AG04450 (cell line): ENCODE measurements around the gene AHSP. TPM values are rescaled to one million over a fixed set of nuclear protein-coding genes. Genes with fewer than 3 reads are reported as not detected.

Experiments used
- CTCF ChIA-PET: fragments of 300-600, 350-600 bp; formaldehyde crosslinking; extraction: SDS; loops from one replicate; lab custom pipeline; 2022; ENCODE audit warnings: antibody characterized with exemption, inconsistent platforms; lab: Charles Lee
- POLR2A ChIA-PET: fragments of 350-600 bp; formaldehyde crosslinking; extraction: SDS; loops from one replicate; lab custom pipeline; 2021; ENCODE audit warnings: antibody characterized with exemption, inconsistent platforms; lab: Yijun Ruan, JAX
- DNase-seq: peaks from one replicate; pipeline ENCODE4 v3.0.0-alpha.2; 2011; ENCODE audit warnings: low read depth, low spot score
- H3K27ac ChIP-seq: one replicate; pipeline ENCODE4 v1.5.1; 2012; ENCODE audit warnings: low read depth, low read length, control low read depth
- H3K27me3 ChIP-seq: one replicate; pipeline ENCODE4 v1.6.0; 2012; ENCODE audit warnings: low read length; ENCODE audit not compliant: control insufficient read depth, insufficient read depth
- H3K4me3 ChIP-seq: 2 replicates; pipeline ENCODE4 v1.5.1; 2011; ENCODE audit warnings: mild to moderate bottlenecking, low read depth, low read length, control low read depth
- H3K9me3 ChIP-seq: 2 replicates; pipeline ENCODE4 v1.5.1; 2012; ENCODE audit warnings: low read length; ENCODE audit not compliant: control insufficient read depth, insufficient read depth
- CTCF ChIP-seq: IDR thresholded peaks from 2 replicates; pipeline ENCODE4 v1.5.1; 2011; ENCODE audit warnings: low read depth, low read length, control low read depth, inconsistent platforms
- polyA plus RNA-seq: library from polyadenylated mRNA; depleted of rRNA; stranded (reverse); fragments of >200 nt; gene quantifications from 2 replicates; pipeline ENCODE4 v1.2.3, GENCODE V29; 2011

The AHSP gene
- polyA plus RNA-seq, 1 experiment: not detected

- H3K27me3 ChIP-seq: no peaks in the 10 kb centered on the region
- ChIA-PET POLR2A (interaction anchor here (0.7 kb wide), 1 partner anchor 46 kb away, joined by 3 read pairs; no protein-coding TSS in a partner anchor), CTCF (interaction anchor here (0.6 to 1.6 kb wide), 2 partner anchors 44 to 182 kb away, joined by 4 to 6 read pairs; no protein-coding TSS in a partner anchor)
- no peaks in the 10 kb centered on the region for H3K9me3 ChIP-seq
- no peak overlapping the region for H3K4me3 ChIP-seq
- TF ChIP-seq CTCF: no peak
- no peak for DNase-seq
- H3K27ac ChIP-seq: no peak overlapping the region
Measured at GRCh38 chr16:31504159-31504558, 23.5 kb upstream of the AHSP start.

GRCh38 chr16:31505483-31505882 lies 22.2 kb upstream of the AHSP start:
- no peak overlapping the region for H3K27ac ChIP-seq
- ChIA-PET CTCF (no interaction called here), POLR2A (no interaction called here)
- no peak for DNase-seq
- TF ChIP-seq CTCF: no peak
- H3K27me3 ChIP-seq: no peaks in the 10 kb centered on the region
- no peak overlapping the region for H3K4me3 ChIP-seq
- H3K9me3 ChIP-seq: no peaks in the 10 kb centered on the region

GRCh38 chr16:31507617-31507928 lies 20.1 kb upstream of the AHSP start:
- POLR2A ChIA-PET: interaction anchor here (1.0 to 1.9 kb wide), 12 partner anchors 10 to 366 kb away, joined by 3 to 22 read pairs (median 6); partner anchors contain the start of genes ARMC5, FUS, ZNF267 and ZNF843
- H3K4me3 ChIP-seq: peak overlapping the region; percentile 93
- no peaks in the 10 kb centered on the region for H3K27me3 ChIP-seq
- TF ChIP-seq CTCF: no peak
- H3K27ac ChIP-seq: peak overlapping the region; percentile 94
- peaks cover 5% of the 10 kb centered on the region for H3K9me3 ChIP-seq
- no peak for DNase-seq
- CTCF ChIA-PET: interaction anchor here (0.7 to 1.7 kb wide), 3 partner anchors 47 to 360 kb away, joined by 3 to 7 read pairs (median 4); no protein-coding TSS in a partner anchor

- H3K27me3 ChIP-seq: no peaks in the 10 kb centered on the region
- peak within 1 kb of the TSS; percentile 94 for H3K27ac ChIP-seq
- peaks cover 5% of the 10 kb centered on the region for H3K9me3 ChIP-seq
- ChIA-PET CTCF (no interaction called here), POLR2A (interaction anchor here (1.0 to 1.9 kb wide), 12 partner anchors 11 to 366 kb away, joined by 3 to 22 read pairs (median 6); partner anchors contain the start of genes ARMC5, FUS, ZNF267 and ZNF843)
- peak within 1 kb of the TSS; percentile 93 for H3K4me3 ChIP-seq
- TF ChIP-seq CTCF: no peak
- DNase-seq: peak; percentile 65
Measured at GRCh38 chr16:31507929-31508705, 19.6 kb upstream of the AHSP start, which contains the start of gene RUSF1. TSS of gene RUSF1 (minus strand) at chr16:31508391. CDS start at chr16:31508373, 18 bp downstream.

GRCh38 chr16:31508706-31509195 lies 18.9 kb upstream of the AHSP start:
- Histone ChIP-seq H3K27me3 (no peaks in the 10 kb centered on the region), H3K9me3 (peaks cover 5% of the 10 kb centered on the region), H3K27ac (peak overlapping the region; percentile 94), H3K4me3 (peak overlapping the region; percentile 93)
- ChIA-PET CTCF (no interaction called here), POLR2A (interaction anchor here (1.0 to 1.9 kb wide), 10 partner anchors 13 to 367 kb away, joined by 3 to 22 read pairs (median 6); partner anchors contain the start of genes ARMC5, FUS, ZNF267 and ZNF843)
- no peak for DNase-seq
- TF ChIP-seq CTCF: no peak
